Endothelial cell of umbilical vein (primary cell): Measurements from ENCODE around the gene ZSCAN5B. TPM values are rescaled to one million over a fixed set of nuclear protein-coding genes. Genes with fewer than 3 reads are reported as not detected.
"Not testable (repeated sequence)": the region's sequence is repeated elsewhere in the genome, so short reads cannot be mapped to it uniquely, and the experiment has no call there.

Source experiments
- BruUV-seq: library from RNA; stranded (reverse); fragments of 400-500 nt; replicated peaks from 2 replicates; lab custom pipeline; 2021; lab: Mats Ljungman, UMichigan
- CTCF ChIA-PET: fragments of 300-600, 350-600 bp; sonication (Branson Sonifier 250); formaldehyde crosslinking; loops from one replicate; lab custom pipeline; 2021; ENCODE audit warnings: antibody characterized with exemption, inconsistent platforms; lab: Charles Lee
- POLR2A ChIA-PET: fragments of 300-600, 350-600 bp; sonication (Branson Sonifier 250); formaldehyde crosslinking; loops from one replicate; lab custom pipeline; 2021; ENCODE audit warnings: antibody characterized with exemption, inconsistent platforms; lab: Charles Lee
- DNase-seq: peaks from one replicate; pipeline ENCODE4 v3.0.0-alpha.2; 2011; ENCODE audit warnings: low read depth, low spot score
- FAIRE-seq: peaks from 2 replicates; lab custom pipeline; 2011; peaks lifted over from hg19 to GRCh38; lab: Jason Lieb, UNC
- H2AFZ ChIP-seq: 2 replicates; pipeline ENCODE4 v1.6.0; 2012; ENCODE audit warnings: low read depth, low read length, control low read depth, inconsistent platforms
- H3K27ac ChIP-seq: 2 replicates; pipeline ENCODE4 v1.5.1; 2011; ENCODE audit warnings: low read depth, mild to moderate bottlenecking, control low read depth, low read length, moderate library complexity; ENCODE audit not compliant: insufficient read depth
- H3K27me3 ChIP-seq, 2 experiments: 2 replicates each; pipeline versions ENCODE4 v1.6.0 to v1.6.1; 2011; ENCODE audit warnings: low read length in 2 of 2, mixed read lengths in 1 of 2; ENCODE audit not compliant: control insufficient read depth in 2 of 2, insufficient read depth in 2 of 2
- H3K36me3 ChIP-seq, 2 experiments: 2 replicates in 1 of 2; 3 replicates in 1 of 2; pipeline ENCODE4 v1.5.1; 2011; ENCODE audit warnings: low read length in 2 of 2, mild to moderate bottlenecking in 1 of 2, moderate library complexity in 1 of 2; ENCODE audit not compliant: control insufficient read depth in 2 of 2, insufficient read depth in 2 of 2; ENCODE audit errors: extremely low read depth in 1 of 2
- H3K4me1 ChIP-seq: 3 replicates; pipeline ENCODE4 v1.5.1; 2011; ENCODE audit warnings: mild to moderate bottlenecking, low read length; ENCODE audit not compliant: control insufficient read depth, insufficient read depth; ENCODE audit errors: extremely low read depth
- H3K4me2 ChIP-seq: 2 replicates; pipeline ENCODE4 v1.6.1; 2011; ENCODE audit warnings: low read length, control low read depth, mixed read lengths; ENCODE audit not compliant: insufficient read depth
- H3K4me3 ChIP-seq, 3 experiments: fragments of 200-600 bp in 1 of 3; sonication (generic), shearing (Covaris generic) in 1 of 3; replicated peaks in 1 of 3; 2 replicates each; pipeline ENCODE4 v1.5.1; 2011 to 2016; ENCODE audit warnings: control low read depth in 3 of 3, low read length in 3 of 3, mild to moderate bottlenecking in 2 of 3, inconsistent platforms in 1 of 3, low read depth in 1 of 3, moderate library complexity in 1 of 3; ENCODE audit not compliant: insufficient read depth in 1 of 3
- H3K79me2 ChIP-seq: 2 replicates; pipeline ENCODE4 v1.6.0; 2012; ENCODE audit warnings: low read length, inconsistent platforms; ENCODE audit not compliant: control insufficient read depth, insufficient read depth
- H3K9ac ChIP-seq: replicated peaks from 2 replicates; pipeline ENCODE3; 2011; ENCODE audit warnings: low read length, control low read depth; ENCODE audit not compliant: insufficient read depth; ENCODE audit errors: extremely low read depth
- H3K9me1 ChIP-seq: replicated peaks from 3 replicates; pipeline ENCODE4 v1.6.0; 2011; ENCODE audit warnings: mild to moderate bottlenecking, low read length; ENCODE audit not compliant: control insufficient read depth, insufficient read depth; ENCODE audit errors: extremely low read depth
- H3K9me3 ChIP-seq: replicated peaks from 2 replicates; pipeline ENCODE4 v1.5.1; 2012; ENCODE audit warnings: low read length, inconsistent platforms; ENCODE audit not compliant: control insufficient read depth, insufficient read depth
- H4K20me1 ChIP-seq: replicated peaks from 2 replicates; pipeline ENCODE3; 2011; ENCODE audit warnings: mild to moderate bottlenecking, low read length; ENCODE audit not compliant: control insufficient read depth, insufficient read depth; ENCODE audit errors: extremely low read depth
- EZH2 ChIP-seq: IDR thresholded peaks from 2 replicates; pipeline ENCODE4 v1.6.1; 2012; ENCODE audit warnings: borderline replicate concordance, low read depth, mild to moderate bottlenecking, moderate library complexity, low read length, inconsistent platforms; ENCODE audit not compliant: severe bottlenecking
- FOS ChIP-seq: IDR thresholded peaks from 2 replicates; pipeline ENCODE4 v1.6.1; 2011; ENCODE audit warnings: mild to moderate bottlenecking, low read length, moderate library complexity, borderline replicate concordance; ENCODE audit not compliant: insufficient read depth
- dilution Hi-C: fragments of 300-500 bp; cut with MboI; formaldehyde crosslinking; loops from one replicate; pipeline ENCODE4 v1.15.0; 2019; ENCODE audit warnings: low sequenced_read_pairs; ENCODE audit not compliant: extremely low pct_ligation_motif_present
- intact Hi-C: fragments of 100-400 bp; cut with micrococcal nuclease; formaldehyde crosslinking; loops from one replicate; pipeline ENCODE4 v1.10.0; 2022
- polyA plus RNA-seq, 4 experiments: library from polyadenylated mRNA; depleted of rRNA in 3 of 4; stranded (reverse) in 3 of 4; unstranded in 1 of 4; fragments of >200 nt; gene quantifications; 2 replicates each; pipeline versions ENCODE4 v1.2.1 to v1.2.3, GENCODE V29; 2011 to 2012; ENCODE audit warnings: missing spikeins in 1 of 4
- total RNA-seq: library from RNA; stranded (reverse); gene quantifications from 2 replicates; pipeline ENCODE4 v1.2.3, GENCODE V29; 2021

ZSCAN5B gene
- total and polyA plus RNA-seq, 2 donors (not counting 3 experiments of a cell fraction or from before 2014, with no cell fraction given): 0.07 TPM; not detected in 1

DNA sequence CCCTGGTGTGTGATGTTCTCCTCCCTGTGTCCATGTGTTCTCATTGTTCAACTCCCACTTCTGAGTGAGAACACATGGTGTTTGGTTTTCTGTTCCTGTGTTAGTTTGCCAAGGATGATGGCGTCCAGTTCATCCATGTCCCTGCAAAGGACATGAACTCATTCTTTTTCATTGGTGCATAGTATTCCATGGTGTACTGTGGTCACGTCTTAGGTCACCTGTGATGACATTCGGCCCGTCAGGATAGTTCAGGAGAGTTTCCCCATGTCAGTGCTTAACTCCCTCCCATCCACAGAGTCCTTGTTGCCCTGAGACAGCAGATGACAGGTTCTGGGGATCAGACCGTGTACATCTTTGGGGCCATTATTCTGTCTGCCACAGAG, 47.9 kb downstream of the ZSCAN5B start:
- Histone ChIP-seq H3K4me1 (peaks cover 10% of the 10 kb centered on the region), H3K79me2 (peaks cover 4% of the 10 kb centered on the region), H2AFZ (no peak overlapping the region), H3K27ac (no peak overlapping the region), H3K27me3 (no peaks in the 10 kb centered on the region), H3K36me3 (peaks cover 0 to 18% of the 10 kb centered on the region in 2 experiments), H3K4me2 (no peak overlapping the region), H3K9me3 (no peaks in the 10 kb centered on the region), H3K9ac (no peak overlapping the region), H4K20me1 (no peaks in the 10 kb centered on the region), H3K4me3 (no peak overlapping the region), H3K9me1 (no peaks in the 10 kb centered on the region)
- dilution Hi-C loops: no loop called here
- BruUV-seq: no TSS peak
- FAIRE-seq (no peak), DNase-seq (no peak)
- CTCF ChIA-PET: no interaction called here
- TF ChIP-seq FOS (no peak), EZH2 (no peak)
- intact Hi-C loops: no loop called here
- POLR2A ChIA-PET: no interaction called here

DNA sequence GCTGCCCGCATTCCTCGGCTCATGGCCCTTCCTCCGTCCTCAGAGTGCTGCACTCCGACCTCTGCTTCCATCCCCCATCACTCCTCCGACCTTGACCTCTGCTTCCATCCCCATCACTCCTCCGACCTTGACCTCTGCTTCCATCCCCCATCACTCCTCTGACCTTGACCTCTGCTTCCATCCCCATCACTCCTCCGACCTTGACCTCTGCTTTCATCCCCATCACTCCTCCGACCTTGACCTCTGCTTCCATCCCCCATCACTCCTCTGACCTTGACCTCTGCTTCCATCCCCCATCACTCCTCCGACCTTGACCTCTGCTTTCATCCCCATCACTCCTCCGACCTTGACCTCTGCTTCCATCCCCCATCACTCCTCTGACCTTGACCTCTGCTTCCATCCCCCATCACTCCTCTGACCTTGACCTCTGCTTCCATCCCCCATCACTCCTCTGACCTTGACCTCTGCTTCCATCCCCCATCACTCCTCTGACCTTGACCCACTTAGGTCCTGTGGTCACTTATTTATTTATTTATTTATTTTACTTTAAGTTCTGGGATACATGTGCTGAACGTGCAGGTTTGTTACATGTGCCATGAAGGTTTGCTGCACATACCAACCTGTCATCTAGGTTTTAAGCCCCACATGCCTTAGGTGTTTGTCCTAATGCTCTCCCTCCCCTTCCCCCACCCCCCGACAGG, 48.5 kb downstream of the ZSCAN5B start:
- H3K9ac ChIP-seq, H3K4me3 ChIP-seq, H2AFZ ChIP-seq, H3K27me3 ChIP-seq, DNase-seq, H3K27ac ChIP-seq, H3K79me2 ChIP-seq, intact Hi-C loops, H3K9me3 ChIP-seq, CTCF ChIA-PET, H4K20me1 ChIP-seq, BruUV-seq, H3K9me1 ChIP-seq, FAIRE-seq, H3K4me2 ChIP-seq, dilution Hi-C loops, POLR2A ChIA-PET: not testable (repeated sequence)
- Histone ChIP-seq H3K4me1 (peaks cover 10% of the 10 kb centered on the region), H3K36me3 (peaks cover 0 to 18% of the 10 kb centered on the region in 2 experiments)
